WTC11 (cell line): ENCODE measurements around the gene EIF2B5. TPM values are rescaled to one million over a fixed set of nuclear protein-coding genes. Genes with fewer than 3 reads are reported as not detected.

Source experiments
- AFF4 ChIP-seq: sonication (generic); formaldehyde crosslinking; IDR thresholded peaks from 2 replicates; pipeline ENCODE4 v1.8.1; 2023; ENCODE audit warnings: mild to moderate bottlenecking, missing genetic modification reagents, borderline replicate concordance
- CREB1 ChIP-seq: sonication (generic); formaldehyde crosslinking; IDR thresholded peaks from 2 replicates; pipeline ENCODE4 v1.8.0; 2023; ENCODE audit warnings: mild to moderate bottlenecking, missing genetic modification reagents
- ESRRA ChIP-seq: sonication (generic); formaldehyde crosslinking; IDR thresholded peaks from 2 replicates; pipeline ENCODE4 v1.8.1; 2022; ENCODE audit warnings: mild to moderate bottlenecking, missing genetic modification reagents, borderline replicate concordance
- MXD4 ChIP-seq: fragments of 250-450 bp; sonication (Bioruptor Pico); IDR thresholded peaks from 2 replicates; pipeline ENCODE4 v1.8.0; 2021; ENCODE audit warnings: mild to moderate bottlenecking, moderate library complexity, borderline replicate concordance
- NFE2L1 ChIP-seq: sonication (generic); formaldehyde crosslinking; IDR thresholded peaks from 2 replicates; pipeline ENCODE4 v1.8.1; 2023; ENCODE audit warnings: missing genetic modification reagents
- NR1H2 ChIP-seq: sonication (generic); formaldehyde crosslinking; IDR thresholded peaks from 2 replicates; pipeline ENCODE4 v1.9.0; 2021; ENCODE audit warnings: mild to moderate bottlenecking, moderate library complexity, missing genetic modification reagents
- NR2C2 ChIP-seq: sonication (generic); formaldehyde crosslinking; IDR thresholded peaks from 2 replicates; pipeline ENCODE4 v1.8.0; 2022; ENCODE audit warnings: mild to moderate bottlenecking, missing genetic modification reagents
- PRDM15 ChIP-seq: sonication (generic); formaldehyde crosslinking; IDR thresholded peaks from 2 replicates; pipeline ENCODE4 v1.8.0; 2022; ENCODE audit warnings: missing genetic modification reagents
- RELA ChIP-seq: sonication (generic); formaldehyde crosslinking; IDR thresholded peaks from 2 replicates; pipeline ENCODE4 v1.8.1; 2022; ENCODE audit warnings: missing genetic modification reagents, mild to moderate bottlenecking, borderline replicate concordance
- SMAD3 ChIP-seq: sonication (generic); formaldehyde crosslinking; IDR thresholded peaks from 2 replicates; pipeline ENCODE4 v1.8.0; 2022; ENCODE audit warnings: missing genetic modification reagents, mild to moderate bottlenecking, borderline replicate concordance
- SOX15 ChIP-seq: fragments of 250-450 bp; sonication (Bioruptor Pico); IDR thresholded peaks from 2 replicates; pipeline ENCODE4 v1.9.0; 2021; ENCODE audit warnings: mild to moderate bottlenecking
- STAT6 ChIP-seq: sonication (generic); formaldehyde crosslinking; conservative IDR thresholded peaks from 2 replicates; pipeline ENCODE4 v1.8.1; 2023; ENCODE audit warnings: mild to moderate bottlenecking, low read depth, missing genetic modification reagents, moderate library complexity
- TEAD1 ChIP-seq: sonication (generic); formaldehyde crosslinking; IDR thresholded peaks from 2 replicates; pipeline ENCODE4 v1.8.0; 2022; ENCODE audit warnings: mild to moderate bottlenecking, missing genetic modification reagents
- ZNF121 ChIP-seq: sonication (generic); formaldehyde crosslinking; IDR thresholded peaks from 2 replicates; pipeline ENCODE4 v1.8.0; 2023; ENCODE audit warnings: missing genetic modification reagents
- ZNF232 ChIP-seq: sonication (generic); formaldehyde crosslinking; IDR thresholded peaks from 2 replicates; pipeline ENCODE4 v1.8.0; 2022; ENCODE audit warnings: mild to moderate bottlenecking, missing genetic modification reagents
- ZNF263 ChIP-seq: sonication (generic); formaldehyde crosslinking; IDR thresholded peaks from 2 replicates; pipeline ENCODE4 v1.8.1; 2022; ENCODE audit warnings: low read depth, mild to moderate bottlenecking, moderate library complexity, missing genetic modification reagents
- ZNF416 ChIP-seq: fragments of 250-450 bp; sonication (Bioruptor Pico); IDR thresholded peaks from 2 replicates; pipeline ENCODE4 v1.9.0; 2021; ENCODE audit warnings: mild to moderate bottlenecking, inconsistent platforms
- total RNA-seq: library from RNA; stranded (reverse); gene quantifications from 3 replicates; pipeline ENCODE4 v1.2.3, GENCODE V29; 2021
- TF ChIP-seq, protein P1 (sequence below): sonication (generic); formaldehyde crosslinking; IDR thresholded peaks from 2 replicates; pipeline ENCODE4 v1.8.1; 2022; ENCODE audit warnings: missing genetic modification reagents, borderline replicate concordance
- TF ChIP-seq, protein P2 (sequence below): sonication (generic); formaldehyde crosslinking; IDR thresholded peaks from 2 replicates; pipeline ENCODE4 v1.8.0; 2022; ENCODE audit warnings: mild to moderate bottlenecking, missing genetic modification reagents
- TF ChIP-seq, protein P3 (sequence below): sonication (generic); formaldehyde crosslinking; IDR thresholded peaks from 2 replicates; pipeline ENCODE4 v1.8.1; 2022; ENCODE audit warnings: mild to moderate bottlenecking, missing genetic modification reagents, moderate library complexity, borderline replicate concordance
- TF ChIP-seq, protein P4 (sequence below): sonication (generic); formaldehyde crosslinking; IDR thresholded peaks from 2 replicates; pipeline ENCODE4 v1.8.0; 2022; ENCODE audit warnings: mild to moderate bottlenecking, missing genetic modification reagents
- TF ChIP-seq, protein P5 (sequence below): fragments of 200-600 bp; IDR thresholded peaks from 2 replicates; pipeline ENCODE4 v1.8.0; 2022; ENCODE audit warnings: antibody characterized with exemption

The EIF2B5 gene
- total RNA-seq, 1 experiment from 2014 or later: 42.3 TPM

DNA sequence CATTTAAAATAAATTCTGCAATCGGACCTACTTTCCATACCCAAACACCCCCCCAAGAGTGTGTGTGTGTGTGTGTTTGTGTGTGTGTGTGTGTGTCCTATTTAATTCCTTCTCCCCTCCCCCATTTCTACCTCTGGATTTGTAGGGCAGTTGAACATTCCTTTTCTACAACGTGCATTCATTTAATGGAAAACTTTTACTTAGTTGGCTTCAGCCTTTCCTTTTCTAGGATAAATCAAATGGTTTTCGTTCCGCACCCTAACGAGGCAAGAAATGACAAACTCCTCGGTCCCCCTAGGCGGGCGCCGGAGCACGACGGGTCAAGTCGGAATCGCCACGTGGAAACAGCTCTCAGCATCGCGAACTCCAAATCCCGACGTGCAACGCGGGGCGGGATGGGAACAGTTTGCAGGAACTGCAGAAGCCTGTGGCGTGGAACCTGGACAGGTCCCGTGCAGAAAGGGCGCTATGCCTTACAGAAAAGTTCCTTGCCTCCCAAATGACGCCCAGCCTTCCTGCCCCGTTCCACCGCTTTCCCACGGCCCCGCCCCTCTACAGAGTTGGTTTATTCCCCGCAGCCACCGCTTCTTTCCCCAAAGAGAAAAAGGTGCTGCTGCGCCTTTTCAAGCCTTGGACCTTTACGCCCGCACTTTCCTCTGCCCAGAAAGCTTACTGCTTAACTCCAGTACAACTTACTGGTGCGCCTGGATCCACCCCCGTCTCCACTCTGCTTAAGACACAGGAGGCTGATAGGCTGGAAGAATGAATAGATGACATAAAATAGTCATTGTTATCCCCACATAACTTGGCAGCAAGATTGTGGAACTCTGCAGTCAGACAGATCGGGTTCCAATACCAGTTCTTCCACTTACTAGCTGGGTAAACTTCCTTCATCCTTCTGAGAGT lies 1.1 kb upstream of the EIF2B5 start (continued):
- no peak for TF ChIP-seq AFF4 (CRISPR knock-in tag)
- TF ChIP-seq PRDM15 (CRISPR knock-in tag): peak; percentile 84
- TF ChIP-seq, protein P1, sequence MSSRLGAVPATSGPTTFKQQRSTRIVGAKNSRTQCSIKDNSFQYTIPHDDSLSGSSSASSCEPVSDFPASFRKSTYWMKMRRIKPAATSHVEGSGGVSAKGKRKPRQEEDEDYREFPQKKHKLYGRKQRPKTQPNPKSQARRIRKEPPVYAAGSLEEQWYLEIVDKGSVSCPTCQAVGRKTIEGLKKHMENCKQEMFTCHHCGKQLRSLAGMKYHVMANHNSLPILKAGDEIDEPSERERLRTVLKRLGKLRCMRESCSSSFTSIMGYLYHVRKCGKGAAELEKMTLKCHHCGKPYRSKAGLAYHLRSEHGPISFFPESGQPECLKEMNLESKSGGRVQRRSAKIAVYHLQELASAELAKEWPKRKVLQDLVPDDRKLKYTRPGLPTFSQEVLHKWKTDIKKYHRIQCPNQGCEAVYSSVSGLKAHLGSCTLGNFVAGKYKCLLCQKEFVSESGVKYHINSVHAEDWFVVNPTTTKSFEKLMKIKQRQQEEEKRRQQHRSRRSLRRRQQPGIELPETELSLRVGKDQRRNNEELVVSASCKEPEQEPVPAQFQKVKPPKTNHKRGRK (CRISPR knock-in tag): no peak
- TF ChIP-seq, protein P2, sequence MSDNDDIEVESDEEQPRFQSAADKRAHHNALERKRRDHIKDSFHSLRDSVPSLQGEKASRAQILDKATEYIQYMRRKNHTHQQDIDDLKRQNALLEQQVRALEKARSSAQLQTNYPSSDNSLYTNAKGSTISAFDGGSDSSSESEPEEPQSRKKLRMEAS: peak; percentile 98
- no peak for TF ChIP-seq STAT6 (CRISPR knock-in tag)
- TF ChIP-seq ZNF121 (CRISPR knock-in tag): no peak
- no peak; the same call in 1 of the 2 replicates for TF ChIP-seq NFE2L1 (CRISPR knock-in tag)
- TF ChIP-seq, protein P3, sequence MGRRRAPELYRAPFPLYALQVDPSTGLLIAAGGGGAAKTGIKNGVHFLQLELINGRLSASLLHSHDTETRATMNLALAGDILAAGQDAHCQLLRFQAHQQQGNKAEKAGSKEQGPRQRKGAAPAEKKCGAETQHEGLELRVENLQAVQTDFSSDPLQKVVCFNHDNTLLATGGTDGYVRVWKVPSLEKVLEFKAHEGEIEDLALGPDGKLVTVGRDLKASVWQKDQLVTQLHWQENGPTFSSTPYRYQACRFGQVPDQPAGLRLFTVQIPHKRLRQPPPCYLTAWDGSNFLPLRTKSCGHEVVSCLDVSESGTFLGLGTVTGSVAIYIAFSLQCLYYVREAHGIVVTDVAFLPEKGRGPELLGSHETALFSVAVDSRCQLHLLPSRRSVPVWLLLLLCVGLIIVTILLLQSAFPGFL: no peak
- TF ChIP-seq MXD4 (CRISPR knock-in tag): no peak
- TF ChIP-seq TEAD1 (CRISPR knock-in tag): peak; percentile 80
- TF ChIP-seq, protein P4, sequence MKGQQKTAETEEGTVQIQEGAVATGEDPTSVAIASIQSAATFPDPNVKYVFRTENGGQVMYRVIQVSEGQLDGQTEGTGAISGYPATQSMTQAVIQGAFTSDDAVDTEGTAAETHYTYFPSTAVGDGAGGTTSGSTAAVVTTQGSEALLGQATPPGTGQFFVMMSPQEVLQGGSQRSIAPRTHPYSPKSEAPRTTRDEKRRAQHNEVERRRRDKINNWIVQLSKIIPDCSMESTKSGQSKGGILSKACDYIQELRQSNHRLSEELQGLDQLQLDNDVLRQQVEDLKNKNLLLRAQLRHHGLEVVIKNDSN (CRISPR knock-in tag): peak; percentile 74
- no peak for TF ChIP-seq ZNF416
- TF ChIP-seq, protein P5, sequence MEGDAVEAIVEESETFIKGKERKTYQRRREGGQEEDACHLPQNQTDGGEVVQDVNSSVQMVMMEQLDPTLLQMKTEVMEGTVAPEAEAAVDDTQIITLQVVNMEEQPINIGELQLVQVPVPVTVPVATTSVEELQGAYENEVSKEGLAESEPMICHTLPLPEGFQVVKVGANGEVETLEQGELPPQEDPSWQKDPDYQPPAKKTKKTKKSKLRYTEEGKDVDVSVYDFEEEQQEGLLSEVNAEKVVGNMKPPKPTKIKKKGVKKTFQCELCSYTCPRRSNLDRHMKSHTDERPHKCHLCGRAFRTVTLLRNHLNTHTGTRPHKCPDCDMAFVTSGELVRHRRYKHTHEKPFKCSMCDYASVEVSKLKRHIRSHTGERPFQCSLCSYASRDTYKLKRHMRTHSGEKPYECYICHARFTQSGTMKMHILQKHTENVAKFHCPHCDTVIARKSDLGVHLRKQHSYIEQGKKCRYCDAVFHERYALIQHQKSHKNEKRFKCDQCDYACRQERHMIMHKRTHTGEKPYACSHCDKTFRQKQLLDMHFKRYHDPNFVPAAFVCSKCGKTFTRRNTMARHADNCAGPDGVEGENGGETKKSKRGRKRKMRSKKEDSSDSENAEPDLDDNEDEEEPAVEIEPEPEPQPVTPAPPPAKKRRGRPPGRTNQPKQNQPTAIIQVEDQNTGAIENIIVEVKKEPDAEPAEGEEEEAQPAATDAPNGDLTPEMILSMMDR: no peak
- TF ChIP-seq ESRRA (CRISPR knock-in tag): no peak
- TF ChIP-seq ZNF263 (CRISPR knock-in tag): no peak
- TF ChIP-seq SMAD3 (CRISPR knock-in tag): peak; percentile 60; the same call in 1 of the 2 replicates
- TF ChIP-seq SOX15 (CRISPR knock-in tag): no peak
- 0 out of 2 replicates have a peak, but pooled peaks have one; percentile 41 for TF ChIP-seq CREB1 (CRISPR knock-in tag)
- TF ChIP-seq ZNF232 (CRISPR knock-in tag): no peak
- no peak for TF ChIP-seq NR1H2 (CRISPR knock-in tag)
- TF ChIP-seq RELA: no peak
- TF ChIP-seq NR2C2 (CRISPR knock-in tag): no peak
